ENCODE data around the gene PFKFB2.
"Not testable (repeated sequence)": the region's sequence is repeated elsewhere in the genome, so short reads cannot be mapped to it uniquely, and the experiment has no call there.

PFKFB2 gene

DNA sequence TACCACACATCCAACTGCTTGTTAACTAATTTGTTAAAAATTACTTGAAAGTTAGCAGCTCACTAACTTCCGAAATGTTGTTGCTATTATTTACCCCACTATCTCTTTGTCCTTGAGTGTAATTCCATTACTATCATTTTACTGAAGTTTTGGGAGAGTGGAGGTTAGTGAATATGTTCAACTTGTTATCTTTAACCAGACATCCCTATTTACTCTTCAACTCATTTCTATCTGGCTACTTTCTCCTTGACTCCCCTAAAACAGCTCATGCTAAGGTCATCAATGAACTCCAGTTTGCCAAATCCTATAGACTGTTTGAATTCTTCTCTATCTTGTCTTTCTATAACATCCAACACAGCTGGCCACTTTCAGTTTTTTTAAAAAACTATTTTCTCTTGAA lies 16.2 kb upstream of the PFKFB2 start:
- in situ Hi-C loops (cut with MboI; ENCODE audit: low sequenced_read_pairs) = no loop called here

GRCh38 chr1:207039380-207040180 lies 13.5 kb upstream of the PFKFB2 start:
- in situ Hi-C loops (cut with MboI; ENCODE audit: low sequenced_read_pairs) = no loop called here

GRCh38 chr1:207040181-207040533 lies 12.9 kb upstream of the PFKFB2 start:
- in situ Hi-C loops (cut with MboI; ENCODE audit: low sequenced_read_pairs) = no loop called here

GRCh38 chr1:207041397-207041796 lies 11.7 kb upstream of the PFKFB2 start:
- in situ Hi-C loops (cut with MboI; ENCODE audit: low sequenced_read_pairs) = not testable (repeated sequence)

- in situ Hi-C loops (cut with MboI; ENCODE audit: low sequenced_read_pairs) = no loop called here
Measured at GRCh38 chr1:207045453-207045852, 7.6 kb upstream of the PFKFB2 start.

GRCh38 chr1:207047505-207047904 lies 5.6 kb upstream of the PFKFB2 start:
- in situ Hi-C loops (cut with MboI; ENCODE audit: low sequenced_read_pairs) = no loop called here

- in situ Hi-C loops (cut with MboI; ENCODE audit: low sequenced_read_pairs) = no loop called here
Measured at GRCh38 chr1:207048041-207048440, 5.0 kb upstream of the PFKFB2 start.

GRCh38 chr1:207049054-207049453 lies 4.0 kb upstream of the PFKFB2 start:
- in situ Hi-C loops (cut with MboI; ENCODE audit: low sequenced_read_pairs) = no loop called here

GRCh38 chr1:207049514-207049913 lies 3.6 kb upstream of the PFKFB2 start:
- in situ Hi-C loops (cut with MboI; ENCODE audit: low sequenced_read_pairs) = no loop called here

GRCh38 chr1:207049974-207050391 lies 3.1 kb upstream of the PFKFB2 start:
- in situ Hi-C loops (cut with MboI; ENCODE audit: low sequenced_read_pairs) = no loop called here

DNA sequence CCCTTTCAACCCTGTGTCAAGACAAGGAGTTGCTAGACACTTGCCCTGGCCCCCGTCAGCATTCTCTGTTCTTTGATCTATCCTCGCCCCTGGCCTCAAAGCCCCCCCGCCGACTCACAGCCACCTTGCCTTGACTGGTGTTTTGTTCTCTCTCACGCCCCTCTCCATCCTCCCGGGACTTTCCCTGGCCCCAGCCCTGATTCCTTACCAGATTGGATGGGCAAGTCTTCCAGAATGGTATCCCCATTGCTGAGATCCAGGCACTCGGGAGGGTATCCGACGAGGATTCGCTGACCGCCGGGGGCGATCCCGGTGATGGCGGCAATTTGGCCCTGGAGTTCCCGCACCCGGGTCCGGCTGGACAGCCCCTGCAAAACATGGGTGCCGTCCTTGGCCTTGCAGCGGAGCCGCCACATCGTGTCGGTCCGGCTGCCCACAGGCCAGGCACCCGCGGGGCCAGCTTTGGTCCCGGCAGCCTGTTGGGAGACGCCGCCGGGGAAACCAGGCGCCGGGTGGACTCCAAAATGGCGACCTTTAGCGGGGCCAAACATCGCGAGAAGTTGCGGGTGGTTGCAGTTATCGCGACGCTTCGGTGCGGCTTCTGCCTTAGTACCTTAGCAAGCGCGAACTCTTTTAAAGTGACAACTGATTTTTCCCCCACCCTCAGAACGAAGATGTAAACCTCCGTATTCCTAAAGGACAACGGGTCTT lies 2.4 kb upstream of the PFKFB2 start:
- in situ Hi-C loops (cut with MboI; ENCODE audit: low sequenced_read_pairs) = no loop called here

DNA sequence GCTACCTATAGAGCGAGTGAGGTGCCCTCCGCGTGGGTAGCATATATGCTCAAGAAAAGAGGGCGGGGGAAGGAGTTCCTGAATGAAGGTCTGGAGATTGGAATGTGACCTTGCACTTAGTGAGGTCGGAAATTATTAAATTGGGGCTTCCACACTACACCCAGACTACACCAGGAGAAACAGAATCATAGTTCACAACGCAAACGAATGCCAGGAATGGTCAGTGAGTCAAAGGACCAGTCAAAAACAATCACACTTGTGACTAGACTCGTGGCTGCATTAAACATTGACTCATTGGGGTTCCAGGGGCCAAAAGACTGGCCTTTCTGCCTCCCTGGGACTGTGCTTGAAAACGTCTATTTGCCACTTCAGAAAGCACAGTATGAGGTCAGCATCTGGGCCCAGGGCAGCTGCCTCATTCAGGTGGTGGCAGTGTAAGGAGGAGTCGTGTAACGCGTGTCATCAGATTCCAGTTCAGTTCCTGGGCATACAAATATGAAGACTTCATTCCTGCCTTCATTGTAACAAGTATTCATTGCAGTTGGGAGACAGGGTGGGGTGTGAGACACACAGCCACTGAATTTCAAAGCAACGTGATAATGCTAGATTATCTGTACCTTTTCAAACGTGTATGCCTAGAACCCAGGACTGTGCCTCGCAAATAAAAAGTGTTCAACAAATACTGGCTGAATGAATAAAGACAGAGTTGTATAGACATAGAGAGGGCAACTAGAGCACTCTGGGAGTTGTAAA lies 1.7 kb upstream of the PFKFB2 start, which contains the start of gene YOD1:
TSS of gene YOD1 (minus strand) at position 18 of the 753 bp plus-strand sequence. CDS start 178 bp downstream, outside the sequence.
- in situ Hi-C loops (cut with MboI; ENCODE audit: low sequenced_read_pairs) = no loop called here

DNA sequence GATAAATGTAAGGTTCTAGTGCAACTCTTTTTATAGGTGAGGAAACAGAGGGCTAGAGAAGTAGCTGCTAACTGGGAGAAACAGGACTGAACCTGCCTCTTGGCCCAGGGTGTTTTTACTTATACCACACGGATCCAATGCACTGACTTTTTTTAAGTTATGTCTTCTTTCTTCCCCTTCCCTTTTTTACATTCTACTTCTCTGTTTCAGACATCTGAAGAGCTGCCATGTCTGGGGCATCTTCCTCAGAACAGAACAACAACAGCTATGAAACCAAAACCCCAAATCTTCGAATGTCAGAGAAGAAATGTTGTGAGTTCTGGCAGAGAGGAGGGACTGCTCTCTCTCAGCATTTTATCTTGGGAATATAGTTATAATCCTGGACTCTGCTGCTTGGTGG lies 1.4 kb downstream of the PFKFB2 start:
- in situ Hi-C loops (cut with MboI; ENCODE audit: low sequenced_read_pairs) = no loop called here

DNA sequence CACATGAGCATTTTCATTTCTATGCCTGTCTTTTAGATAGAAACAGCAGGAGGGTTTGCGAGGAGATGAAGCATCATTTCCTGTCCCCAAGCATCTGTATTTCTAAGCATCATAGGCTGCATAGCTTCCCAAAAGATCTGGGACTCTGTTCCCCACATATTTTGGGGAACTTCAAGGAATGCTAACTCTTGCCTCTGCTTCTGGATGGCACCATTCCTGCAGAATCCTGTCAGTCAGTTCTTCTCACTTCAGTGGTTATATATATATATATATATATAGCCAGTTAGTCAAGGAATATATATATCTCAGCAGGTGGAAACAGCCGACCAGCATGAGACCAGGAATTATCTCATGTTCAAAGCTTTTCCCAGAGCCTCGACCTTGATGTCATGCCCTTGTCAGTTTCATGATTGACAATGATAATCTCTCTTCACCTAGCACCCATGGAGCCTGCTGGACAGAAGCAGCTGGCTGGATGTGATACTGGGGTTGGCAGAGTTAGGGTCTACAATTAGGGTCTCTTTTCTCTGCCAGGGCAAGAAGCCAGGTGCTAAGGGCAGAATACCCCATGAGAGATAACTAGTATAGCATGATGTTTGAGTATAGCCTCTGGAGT lies 2.4 kb downstream of the PFKFB2 start:
- in situ Hi-C loops (cut with MboI; ENCODE audit: low sequenced_read_pairs) = no loop called here

- in situ Hi-C loops (cut with MboI; ENCODE audit: low sequenced_read_pairs) = no loop called here
Measured at GRCh38 chr1:207056673-207057072, 3.6 kb downstream of the PFKFB2 start.

- in situ Hi-C loops (cut with MboI; ENCODE audit: low sequenced_read_pairs) = no loop called here
Measured at GRCh38 chr1:207058252-207058651, 5.2 kb downstream of the PFKFB2 start.

GRCh38 chr1:207058878-207059867 lies 6.1 kb downstream of the PFKFB2 start:
- in situ Hi-C loops (cut with MboI; ENCODE audit: low sequenced_read_pairs) = no loop called here

DNA sequence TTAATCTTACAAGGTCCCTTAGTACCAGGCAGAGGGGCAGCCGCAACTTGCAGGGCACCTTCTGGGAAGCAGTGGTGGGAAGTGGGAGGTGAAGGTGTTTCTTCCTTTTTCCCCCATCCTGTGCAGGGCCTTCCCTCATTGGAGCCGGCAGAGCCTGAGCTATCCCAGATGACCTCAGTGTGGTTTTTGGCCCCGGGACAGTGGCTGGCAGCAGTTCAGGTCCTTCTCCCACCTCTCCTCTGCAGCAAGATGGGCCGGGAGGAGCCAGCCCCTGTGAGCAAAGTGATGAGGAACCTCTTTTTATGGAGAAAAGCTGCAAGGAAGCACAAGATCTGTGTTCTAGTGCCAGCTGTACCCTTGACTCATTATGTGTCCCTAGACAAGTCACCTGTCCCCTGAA lies 6.8 kb downstream of the PFKFB2 start:
- in situ Hi-C loops (cut with MboI; ENCODE audit: low sequenced_read_pairs) = no loop called here

GRCh38 chr1:207060596-207060995 lies 7.5 kb downstream of the PFKFB2 start:
- in situ Hi-C loops (cut with MboI; ENCODE audit: low sequenced_read_pairs) = no loop called here

- in situ Hi-C loops (cut with MboI; ENCODE audit: low sequenced_read_pairs) = no loop called here
Measured at GRCh38 chr1:207062058-207062457, 9.0 kb downstream of the PFKFB2 start.

All from HL-60/S4 treated with phorbol 12-myristate 13-acetate at 8.2 ng/mL for 4 days and 3 days (cell line).